ENCODE measurements around the gene PKN1.
A peak's percentile ranks its signal among the peaks of the same experiment; 100 is the strongest.

Gene PKN1

DNA sequence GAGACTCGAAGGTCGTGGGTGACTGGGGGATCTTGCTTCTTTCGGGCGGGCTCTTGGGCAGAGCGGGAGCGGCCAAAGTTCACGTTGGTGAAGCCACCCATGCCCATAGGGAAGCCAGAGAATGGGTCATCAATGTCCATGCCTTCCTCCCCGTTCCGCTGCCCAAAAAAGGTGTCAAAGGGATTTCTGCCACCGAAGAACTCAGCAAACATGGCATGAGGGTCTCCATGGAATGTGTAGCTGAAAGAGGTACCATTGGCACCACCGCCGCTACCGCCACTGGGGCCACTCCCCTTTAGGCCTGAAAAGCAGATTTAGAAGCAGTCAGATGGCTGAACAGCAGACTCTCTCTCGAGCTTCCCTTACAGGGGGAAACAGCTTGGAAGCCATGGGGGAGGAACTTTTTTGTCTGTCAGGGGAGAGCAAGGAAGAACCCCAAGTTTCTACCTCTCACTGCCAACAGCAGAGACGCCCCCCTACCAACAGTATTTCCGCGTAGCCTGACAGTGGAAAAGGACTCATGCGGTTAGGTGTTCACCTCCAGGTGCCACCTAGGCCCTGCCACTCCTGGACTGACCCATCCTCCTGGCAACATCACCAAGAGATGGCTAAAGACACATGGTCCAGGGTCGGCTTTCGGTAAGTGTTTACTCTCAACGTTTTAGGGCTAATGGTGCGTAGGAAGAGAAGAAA is 83.8 kb downstream of the PKN1 start:
- peak; percentile 25 for DNase-seq

DNA sequence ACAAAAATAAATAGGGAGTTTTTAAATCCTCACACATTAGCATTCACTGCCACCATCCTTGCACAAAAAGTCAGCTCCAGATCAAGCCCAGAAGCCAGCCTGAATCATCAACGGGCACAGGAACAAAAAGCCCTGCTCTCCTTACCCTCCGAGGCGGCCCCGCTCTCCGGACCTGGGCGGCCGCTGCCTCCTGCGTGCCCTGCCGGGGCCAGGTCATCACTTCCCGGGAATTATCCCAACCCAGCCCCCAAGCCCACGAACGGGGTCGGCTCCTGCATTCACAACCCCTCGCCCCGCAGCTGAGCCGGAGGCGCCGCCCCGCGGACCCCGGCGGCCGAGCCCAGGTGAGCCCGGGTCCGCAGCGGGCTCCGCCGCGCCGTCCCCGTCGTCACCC is 84.3 kb downstream of the PKN1 start:
- no peak for DNase-seq

DNA sequence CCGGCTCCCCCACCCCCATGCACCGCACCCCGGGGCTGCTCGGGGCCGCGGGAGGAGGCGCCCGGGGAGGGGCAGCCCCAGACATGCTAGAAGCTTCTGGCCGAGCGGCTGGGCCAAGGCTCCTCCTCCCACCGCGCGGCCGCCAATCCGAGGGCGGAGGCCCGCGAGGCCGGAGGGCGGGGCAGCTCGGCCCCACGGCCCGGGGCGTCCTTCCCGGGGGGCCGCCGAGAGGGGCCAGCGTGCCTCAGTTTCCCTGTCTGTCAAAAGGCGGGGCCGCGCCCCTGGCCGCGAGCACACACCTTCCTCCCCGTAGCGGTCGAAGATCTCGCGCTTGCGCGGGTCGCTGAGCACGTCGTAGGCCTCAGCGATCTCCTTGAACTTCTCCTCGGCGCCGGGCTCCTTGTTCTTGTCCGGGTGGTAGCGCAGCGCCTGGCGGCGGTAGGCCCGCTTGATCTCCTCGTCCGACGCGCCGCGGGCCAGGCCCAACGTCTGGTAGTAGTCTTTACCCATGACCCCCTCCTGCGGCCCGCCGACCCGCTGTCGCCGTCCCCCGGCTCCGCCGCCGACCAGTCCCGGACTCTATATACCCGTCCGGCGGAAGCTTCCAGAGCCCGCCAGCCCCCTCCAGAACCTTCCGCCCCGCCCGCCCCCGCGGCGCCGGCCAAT is 84.9 kb downstream of the PKN1 start, which contains the start of gene DNAJB1:
DNAJB1 (minus strand) TSS at position 558 of the 666 bp plus-strand sequence; CDS start at position 510, 48 bp downstream.
- DNase-seq: peak; percentile 73

DNA sequence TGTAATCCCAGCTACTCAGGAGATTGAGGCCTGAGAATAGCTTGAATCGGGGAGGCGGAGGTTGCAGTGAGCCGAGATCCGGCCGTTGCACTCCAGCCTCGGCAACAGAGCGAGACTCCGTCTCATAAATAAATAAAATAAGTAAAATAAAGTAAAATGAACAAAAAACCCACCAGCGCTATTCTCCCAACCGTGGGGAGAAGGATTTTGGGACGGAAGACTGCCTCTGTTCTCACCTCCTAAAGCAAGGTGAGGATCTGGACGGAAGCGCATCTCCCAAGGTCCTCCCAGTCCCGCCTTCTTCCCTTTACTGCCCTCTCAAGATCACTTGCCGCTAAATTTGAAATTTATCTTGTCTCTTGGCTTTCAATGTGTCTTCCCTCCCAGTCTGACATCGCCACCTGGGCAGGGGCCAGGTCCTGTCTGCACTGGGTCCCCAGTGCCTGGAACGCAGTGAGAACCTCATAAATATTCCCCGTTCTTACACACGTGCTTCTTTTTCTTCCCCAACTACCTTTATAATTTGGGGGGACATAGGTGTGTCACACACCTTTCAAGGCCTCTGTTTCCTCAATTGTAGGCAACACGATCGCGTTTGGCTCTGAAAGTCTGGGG is 86.2 kb downstream of the PKN1 start:
- no peak for DNase-seq

DNA sequence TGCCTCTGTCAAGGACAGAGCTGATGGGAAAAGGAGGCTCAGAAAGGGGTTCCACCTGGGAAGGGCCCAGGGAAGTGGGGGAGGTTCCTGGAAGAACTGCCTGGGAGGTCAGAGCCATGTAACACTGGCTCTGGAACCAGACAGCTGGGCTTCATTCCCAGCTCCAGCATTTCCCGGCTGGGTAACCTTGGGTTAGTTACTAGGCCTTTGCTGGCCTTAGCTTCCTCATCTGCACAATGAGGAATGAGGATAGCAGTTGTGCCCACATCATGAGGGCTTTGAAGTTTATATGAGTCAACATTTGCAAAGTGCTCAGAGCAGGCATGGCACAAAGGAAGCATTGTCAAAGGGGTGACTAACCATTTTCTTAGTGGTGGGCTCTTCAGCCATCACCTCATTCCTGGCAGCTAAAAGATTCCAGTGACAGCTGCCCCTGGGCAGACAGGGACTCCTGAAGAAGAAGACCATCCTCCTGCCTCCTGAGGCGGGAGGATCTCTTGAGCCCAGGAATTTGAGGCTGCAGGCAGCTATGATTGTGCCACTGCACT is 86.8 kb downstream of the PKN1 start:
- peak; percentile 54 for DNase-seq

DNA sequence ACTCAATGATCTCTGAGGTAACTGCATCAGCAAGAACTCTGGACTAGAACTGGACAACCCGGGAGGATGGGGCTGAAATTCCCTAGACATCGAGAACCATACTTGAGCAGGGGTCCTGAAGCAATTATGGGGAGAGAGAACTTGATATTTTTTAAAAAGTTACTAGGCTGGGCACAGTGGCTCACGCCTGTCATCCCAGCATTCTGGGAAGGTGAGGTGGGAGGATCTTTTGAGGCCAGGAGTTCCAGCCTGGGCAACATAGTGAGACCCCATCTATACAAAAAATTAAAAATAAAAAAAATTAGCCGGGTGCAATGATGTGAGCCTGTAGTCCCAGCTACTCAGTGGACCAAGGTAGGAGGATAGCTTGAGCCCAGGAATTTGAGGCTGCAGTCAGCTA is 87.4 kb downstream of the PKN1 start:
- no peak for DNase-seq
